Right lobe of liver (tissue), 6 donors: ENCODE data around the gene MCUR1. TPM values are rescaled to one million over a fixed set of nuclear protein-coding genes. Genes with fewer than 3 reads are reported as not detected.

Source experiments
- ATAC-seq, 4 donors: fragments of 200-7000 bp; cut with Tn5 transposase; one replicate each; pipeline ENCODE4 v1.9.1; 2020; ENCODE audit warnings: mild to moderate bottlenecking in 4 of 4, moderate library complexity in 4 of 4
- DNase-seq, 3 donors: peaks; one replicate each; pipeline ENCODE4 v3.0.0-alpha.2; 2020
- H3K27ac ChIP-seq, 3 donors: fragments of 200-600 bp; one replicate each; pipeline ENCODE4 v1.8.0; 2022
- H3K27me3 ChIP-seq, 2 donors: fragments of 200-600 bp; one replicate each; pipeline ENCODE4 v1.8.0; 2022
- H3K36me3 ChIP-seq, 4 donors: fragments of 200-600 bp; sonication (generic) in 1 of 4; one replicate each; pipeline versions ENCODE4 v1.5.1 to v1.8.0; 2017 to 2022; ENCODE audit warnings: control low read depth in 1 of 4
- H3K4me1 ChIP-seq, 4 donors: fragments of 200-600 bp; sonication (generic) in 1 of 4; one replicate each; pipeline versions ENCODE4 v1.5.1 to v1.8.0; 2017 to 2022; ENCODE audit warnings: control low read depth in 1 of 4
- H3K4me3 ChIP-seq, 3 donors: fragments of 200-600 bp; one replicate each; pipeline ENCODE4 v1.8.0; 2022
- H3K9me3 ChIP-seq, 4 donors: fragments of 200-600 bp; sonication (generic) in 1 of 4; one replicate each; pipeline versions ENCODE4 v1.5.1 to v1.8.0; 2017 to 2022; ENCODE audit warnings: control low read depth in 1 of 4
- POLR2A ChIP-seq: fragments of 450-650 bp; IDR thresholded peaks from one replicate; pipeline ENCODE4 v1.6.1; 2017; ENCODE audit warnings: antibody characterized with exemption, mild to moderate bottlenecking
- WGBS: methylation state at CpG from one replicate; pipeline ENCODE4 v1.1.6; 2018; ENCODE audit warnings: low coverage, low lambda C conversion rate; ENCODE audit not compliant: insufficient coverage; ENCODE audit errors: missing lambda C conversion rate; 5-methylcytosine and 5-hydroxymethylcytosine counted together
- intact Hi-C, 2 donors: fragments of 100-400 bp; cut with DNase I; formaldehyde crosslinking; loops; one replicate each; pipeline versions ENCODE4 v1.11.2 to v1.14.1; 2022
- total RNA-seq, 6 experiments: library from RNA; depleted of rRNA in 2 of 6; stranded (reverse); fragments of >200 nt in 2 of 6; fragmentation: NEBNext Ultra II Directional in 3 of 6; extraction: Animal tissue kit (Norgen Biotek cat#: 25700) in 3 of 6; gene quantifications; one replicate each; pipeline versions ENCODE4 v1.1.0 to v1.2.4, GENCODE V29; 2016 to 2023
- TF ChIP-seq, protein P1 (sequence below), 4 donors: fragments of 200-600 bp in 3 of 4; fragments of 450-650 bp in 1 of 4; IDR thresholded peaks; one replicate each; pipeline versions ENCODE4 v1.5.1 to v1.8.0; 2016 to 2022; ENCODE audit warnings: antibody characterized with exemption in 4 of 4, mild to moderate bottlenecking in 2 of 4
- donor health status: DM: no; HTN: yes; CAD: no.
- donor health status: DM: no; HTN: no; CAD: no.
- donor health status: DM: no; HTN: no; CAD: no.
- donor health status: DM: no; HTN: yes; CAD: no.
- donor health status: DM: no; HTN: yes; CAD: no.

Gene MCUR1
- total RNA-seq, 6 experiments from 2014 or later = 12.7 to 17.8 (median 15.2) TPM

GRCh38 chr6:13743736-13744127 is 70.6 kb downstream of the MCUR1 start:
- ATAC-seq = no peak
- Histone ChIP-seq H3K4me1 (no peaks in the 10 kb centered on the region), H3K9me3 (no peaks in the 10 kb centered on the region), H3K27me3 (no peaks in the 10 kb centered on the region), H3K4me3 (no peak overlapping the region), H3K36me3 (no peaks in the 10 kb centered on the region), H3K27ac (no peak overlapping the region)
- 88% methylated on average over 4 of the region's 7 CpGs for WGBS
- intact Hi-C loops = no loop called here
- no peak for DNase-seq
- TF ChIP-seq, protein P1, sequence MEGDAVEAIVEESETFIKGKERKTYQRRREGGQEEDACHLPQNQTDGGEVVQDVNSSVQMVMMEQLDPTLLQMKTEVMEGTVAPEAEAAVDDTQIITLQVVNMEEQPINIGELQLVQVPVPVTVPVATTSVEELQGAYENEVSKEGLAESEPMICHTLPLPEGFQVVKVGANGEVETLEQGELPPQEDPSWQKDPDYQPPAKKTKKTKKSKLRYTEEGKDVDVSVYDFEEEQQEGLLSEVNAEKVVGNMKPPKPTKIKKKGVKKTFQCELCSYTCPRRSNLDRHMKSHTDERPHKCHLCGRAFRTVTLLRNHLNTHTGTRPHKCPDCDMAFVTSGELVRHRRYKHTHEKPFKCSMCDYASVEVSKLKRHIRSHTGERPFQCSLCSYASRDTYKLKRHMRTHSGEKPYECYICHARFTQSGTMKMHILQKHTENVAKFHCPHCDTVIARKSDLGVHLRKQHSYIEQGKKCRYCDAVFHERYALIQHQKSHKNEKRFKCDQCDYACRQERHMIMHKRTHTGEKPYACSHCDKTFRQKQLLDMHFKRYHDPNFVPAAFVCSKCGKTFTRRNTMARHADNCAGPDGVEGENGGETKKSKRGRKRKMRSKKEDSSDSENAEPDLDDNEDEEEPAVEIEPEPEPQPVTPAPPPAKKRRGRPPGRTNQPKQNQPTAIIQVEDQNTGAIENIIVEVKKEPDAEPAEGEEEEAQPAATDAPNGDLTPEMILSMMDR (IDR thresholded peaks at IDR 0.05) = no peak
- TF ChIP-seq POLR2A = no peak

GRCh38 chr6:13742961-13743735 is 71.2 kb downstream of the MCUR1 start:
- no peak overlapping the region for H3K4me3 ChIP-seq
- intact Hi-C loops = no loop called here

GRCh38 chr6:13741365-13741764 is 73.0 kb downstream of the MCUR1 start:
- H3K27me3 ChIP-seq = no peaks in the 10 kb centered on the region
- intact Hi-C loops = no loop called here
- DNase-seq (no peak), ATAC-seq (no peak)
- no peaks in the 10 kb centered on the region for H3K36me3 ChIP-seq
- 80% methylated on average over 3 of the region's 4 CpGs for WGBS
- no peaks in the 10 kb centered on the region for H3K4me1 ChIP-seq
- no peak for TF ChIP-seq POLR2A
- TF ChIP-seq, protein P1 (IDR thresholded peaks at IDR 0.05) = no peak
- H3K9me3 ChIP-seq = no peaks in the 10 kb centered on the region
- no peak overlapping the region for H3K4me3 ChIP-seq
- no peak overlapping the region for H3K27ac ChIP-seq

More at GRCh38 chr6:13742961-13743735, 71.2 kb downstream of the MCUR1 start:
- Histone ChIP-seq H3K27me3 (no peaks in the 10 kb centered on the region), H3K9me3 (no peaks in the 10 kb centered on the region), H3K36me3 (no peaks in the 10 kb centered on the region), H3K4me1 (no peaks in the 10 kb centered on the region), H3K27ac (no peak overlapping the region)
- TF ChIP-seq, protein P1 (IDR thresholded peaks at IDR 0.05) = no peak
- no peak for TF ChIP-seq POLR2A
- WGBS = 59% methylated on average over 16 of the region's 56 CpGs
- DNase-seq (no peak), ATAC-seq (no peak)

Other genes starting within 250 kb of the MCUR1 start
- 10 to 100 TPM in 4 of 6 experiments, 1 to 10 TPM in 2; 9.3 to 28.3 (median 15.5) TPM for gene SIRT5, start 240.0 kb downstream of the MCUR1 start, total RNA-seq
- gene NOL7, start 199.2 kb downstream of the MCUR1 start, total RNA-seq = 10 to 100 TPM; 12.9 to 68.2 (median 25.1) TPM
- gene RANBP9, start 102.7 kb downstream of the MCUR1 start, total RNA-seq = 10 to 100 TPM; 14.1 to 17.9 (median 15.9) TPM
- gene RNF182, start 110.4 kb upstream of the MCUR1 start, total RNA-seq = not detected